Measurements from ENCODE around the gene CCNK.

CCNK gene

GRCh38 chr14:99505089-99505488 is 23.9 kb downstream of the CCNK start:
- Histone ChIP-seq H3K4me2 (ENCODE audit: insufficient read depth, low read length, poor library complexity, severe bottlenecking) (no peak overlapping the region), H3K36me3 (replicated peaks in 1 of 2; ENCODE audit: control insufficient read depth in 2 of 2, insufficient read depth in 2 of 2, low read length in 2 of 2) (peaks cover 54 to 100% of the 10 kb centered on the region in 2 donors), H3K23ac (ENCODE audit: low read depth, low read length, poor library complexity) (no peak overlapping the region), H3K4me3 (ENCODE audit: low read length in 2 of 2) (no peak overlapping the region), H3K79me1 (ENCODE audit: low read depth, low read length) (peaks cover 4% of the 10 kb centered on the region), H4K8ac (ENCODE audit: low read depth, low read length) (no peak overlapping the region), H3K14ac (ENCODE audit: low read length) (no peak overlapping the region), H3K4ac (ENCODE audit: low read length) (no peak overlapping the region), H3K27me3 (ENCODE audit: control insufficient read depth in 3 of 3, insufficient read depth in 3 of 3, low read depth in 1 of 3, low read length in 3 of 3) (no peaks in the 10 kb centered on the region), H2BK12ac (ENCODE audit: low read length) (no peak overlapping the region), H2BK120ac (ENCODE audit: low read depth, low read length) (no peak overlapping the region), H3K9ac (ENCODE audit: low read depth, low read length, poor library complexity) (no peak overlapping the region), H3K4me1 (ENCODE audit: control insufficient read depth in 2 of 2, insufficient read depth in 1 of 2, low read depth in 1 of 2, low read length in 2 of 2) (no peaks in the 10 kb centered on the region), H3K27ac (replicated peaks; ENCODE audit: low read length) (no peak overlapping the region), H3K18ac (ENCODE audit: low read length) (no peak overlapping the region), H2AFZ (ENCODE audit: low read length) (no peak overlapping the region), H3K9me3 (replicated peaks in 1 of 2; ENCODE audit: control insufficient read depth in 2 of 2, insufficient read depth in 1 of 2, low read depth in 1 of 2, low read length in 2 of 2) (no peaks in the 10 kb centered on the region), H4K91ac (ENCODE audit: low read depth, low read length, poor library complexity) (no peak overlapping the region), H2BK5ac (ENCODE audit: low read length) (no peak overlapping the region), H2AK5ac (ENCODE audit: low read depth, low read length) (no peak overlapping the region), H2BK15ac (ENCODE audit: low read length) (no peak overlapping the region)
- no peak for DNase-seq (ENCODE audit: low spot score)
- no CpG with 5 or more reads among the region's 5 CpGs for WGBS, 2 donors (ENCODE audit: extremely low coverage in 2 of 2, insufficient read length in 2 of 2, insufficient replicate concordance in 1 of 2)

DNA sequence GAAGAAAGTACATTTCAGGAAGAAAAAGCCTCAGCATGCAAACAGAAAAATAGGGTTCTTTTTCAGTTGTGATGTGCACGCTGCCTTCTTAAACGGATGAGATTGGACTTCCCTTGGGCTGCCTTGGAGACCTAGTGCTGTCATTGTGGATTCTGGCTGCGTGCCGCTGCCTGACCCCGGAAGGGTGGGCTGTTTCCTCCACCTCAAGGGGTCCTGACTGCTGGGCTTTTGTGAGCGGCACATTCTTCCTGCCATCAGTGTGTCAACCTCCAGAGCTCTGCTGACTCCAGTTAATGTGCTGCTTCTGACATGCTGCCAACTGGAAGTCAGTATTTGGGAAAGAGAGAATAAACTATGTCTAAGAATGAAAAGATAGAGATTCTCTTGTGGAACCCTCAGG is 25.1 kb downstream of the CCNK start:
- H3K36me3 ChIP-seq (replicated peaks in 1 of 2; ENCODE audit: control insufficient read depth in 2 of 2, insufficient read depth in 2 of 2, low read length in 2 of 2): peaks cover 50 to 95% of the 10 kb centered on the region in 2 donors
- H3K14ac ChIP-seq (ENCODE audit: low read length): no peak overlapping the region

GRCh38 chr14:99507860-99508640 is 26.8 kb downstream of the CCNK start:
- H2AFZ ChIP-seq (ENCODE audit: low read length): no peak overlapping the region
- WGBS, 2 donors (ENCODE audit: extremely low coverage in 2 of 2, insufficient read length in 2 of 2, insufficient replicate concordance in 1 of 2): no CpG with 5 or more reads among the region's 13 CpGs
- H3K36me3 ChIP-seq (replicated peaks in 1 of 2; ENCODE audit: control insufficient read depth in 2 of 2, insufficient read depth in 2 of 2, low read length in 2 of 2): peaks cover 49 to 95% of the 10 kb centered on the region in 2 donors
- H2BK120ac ChIP-seq (ENCODE audit: low read depth, low read length): no peak overlapping the region
- H3K14ac ChIP-seq (ENCODE audit: low read length): no peak overlapping the region
- H3K18ac ChIP-seq (ENCODE audit: low read length): peak overlapping the region; percentile 46
- peak overlapping the region; percentile 14 for H3K27ac ChIP-seq (replicated peaks; ENCODE audit: low read length)
- H2BK15ac ChIP-seq (ENCODE audit: low read length): no peak overlapping the region
- peaks cover 4% of the 10 kb centered on the region for H3K79me1 ChIP-seq (ENCODE audit: low read depth, low read length)
- H2BK5ac ChIP-seq (ENCODE audit: low read length): no peak overlapping the region
- H2AK5ac ChIP-seq (ENCODE audit: low read depth, low read length): no peak overlapping the region
- H3K23ac ChIP-seq (ENCODE audit: low read depth, low read length, poor library complexity): no peak overlapping the region
- no peak overlapping the region for H3K4ac ChIP-seq (ENCODE audit: low read length)
- H3K4me2 ChIP-seq (ENCODE audit: insufficient read depth, low read length, poor library complexity, severe bottlenecking): no peak overlapping the region
- no peaks in the 10 kb centered on the region for H3K4me1 ChIP-seq (ENCODE audit: control insufficient read depth in 2 of 2, insufficient read depth in 1 of 2, low read depth in 1 of 2, low read length in 2 of 2)
- H3K9me3 ChIP-seq (replicated peaks in 1 of 2; ENCODE audit: control insufficient read depth in 2 of 2, insufficient read depth in 1 of 2, low read depth in 1 of 2, low read length in 2 of 2): no peaks in the 10 kb centered on the region
- no peak overlapping the region for H3K4me3 ChIP-seq (ENCODE audit: low read length in 2 of 2)
- H3K27me3 ChIP-seq (ENCODE audit: control insufficient read depth in 3 of 3, insufficient read depth in 3 of 3, low read depth in 1 of 3, low read length in 3 of 3): no peaks in the 10 kb centered on the region
- peak overlapping the region; percentile 53 for H2BK12ac ChIP-seq (ENCODE audit: low read length)
- no peak for DNase-seq (ENCODE audit: low spot score)
- no peak overlapping the region for H4K8ac ChIP-seq (ENCODE audit: low read depth, low read length)
- no peak overlapping the region for H3K9ac ChIP-seq (ENCODE audit: low read depth, low read length, poor library complexity)
- no peak overlapping the region for H4K91ac ChIP-seq (ENCODE audit: low read depth, low read length, poor library complexity)

More for the DNA sequence above, 25.1 kb downstream of the CCNK start:
- Histone ChIP-seq H3K27ac (replicated peaks; ENCODE audit: low read length) (no peak overlapping the region), H3K23ac (ENCODE audit: low read depth, low read length, poor library complexity) (no peak overlapping the region), H2BK120ac (ENCODE audit: low read depth, low read length) (no peak overlapping the region), H3K4me3 (ENCODE audit: low read length in 2 of 2) (no peak overlapping the region), H2BK15ac (ENCODE audit: low read length) (no peak overlapping the region), H2BK5ac (ENCODE audit: low read length) (no peak overlapping the region), H3K18ac (ENCODE audit: low read length) (no peak overlapping the region), H2AFZ (ENCODE audit: low read length) (no peak overlapping the region), H3K9me3 (replicated peaks in 1 of 2; ENCODE audit: control insufficient read depth in 2 of 2, insufficient read depth in 1 of 2, low read depth in 1 of 2, low read length in 2 of 2) (no peaks in the 10 kb centered on the region), H3K9ac (ENCODE audit: low read depth, low read length, poor library complexity) (no peak overlapping the region), H4K8ac (ENCODE audit: low read depth, low read length) (no peak overlapping the region), H2AK5ac (ENCODE audit: low read depth, low read length) (no peak overlapping the region), H3K79me1 (ENCODE audit: low read depth, low read length) (peaks cover 4% of the 10 kb centered on the region), H3K4ac (ENCODE audit: low read length) (no peak overlapping the region), H4K91ac (ENCODE audit: low read depth, low read length, poor library complexity) (no peak overlapping the region), H3K27me3 (ENCODE audit: control insufficient read depth in 3 of 3, insufficient read depth in 3 of 3, low read depth in 1 of 3, low read length in 3 of 3) (no peaks in the 10 kb centered on the region), H3K4me1 (ENCODE audit: control insufficient read depth in 2 of 2, insufficient read depth in 1 of 2, low read depth in 1 of 2, low read length in 2 of 2) (no peaks in the 10 kb centered on the region), H3K4me2 (ENCODE audit: insufficient read depth, low read length, poor library complexity, severe bottlenecking) (no peak overlapping the region), H2BK12ac (ENCODE audit: low read length) (no peak overlapping the region)
- no CpG with 5 or more reads among the region's 6 CpGs for WGBS, 2 donors (ENCODE audit: extremely low coverage in 2 of 2, insufficient read length in 2 of 2, insufficient replicate concordance in 1 of 2)
- DNase-seq (ENCODE audit: low spot score): no peak

DNA sequence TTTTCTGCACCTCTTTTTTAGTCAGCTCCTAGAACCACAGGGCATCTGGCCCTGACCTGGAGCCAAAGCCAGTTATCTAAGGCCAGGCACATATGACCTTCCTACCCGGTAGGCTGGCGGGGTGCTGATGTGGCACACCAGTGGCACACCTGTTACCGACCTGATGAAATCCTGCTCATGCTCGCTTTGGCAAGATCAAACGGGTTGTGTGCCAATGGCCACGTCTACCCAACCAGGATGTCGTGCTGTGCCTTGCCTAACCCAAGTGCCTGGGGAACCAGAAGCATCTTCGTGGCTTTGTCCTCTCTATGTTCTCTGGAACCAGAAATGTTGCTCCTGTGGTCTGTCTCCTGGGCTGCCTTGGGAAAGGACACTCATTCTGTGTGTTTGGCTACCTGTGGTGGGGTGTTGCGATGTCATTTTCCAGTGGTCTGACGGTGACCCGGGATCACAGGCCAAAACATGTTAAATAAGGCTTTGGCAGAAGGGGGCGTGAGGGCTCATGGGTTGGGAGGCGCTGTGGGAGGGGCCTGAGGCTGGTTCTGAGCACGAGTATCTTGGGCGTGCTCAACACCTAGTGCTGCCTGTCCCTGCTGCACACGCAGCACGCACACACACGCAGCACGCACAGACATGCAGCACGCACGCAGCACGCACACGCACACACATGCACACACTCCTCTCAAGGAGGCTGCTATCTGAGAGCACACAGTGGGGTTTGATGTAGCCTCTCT is 27.9 kb downstream of the CCNK start:
- no peak overlapping the region for H2BK15ac ChIP-seq (ENCODE audit: low read length)
- H3K4me2 ChIP-seq (ENCODE audit: insufficient read depth, low read length, poor library complexity, severe bottlenecking): no peak overlapping the region
- H3K18ac ChIP-seq (ENCODE audit: low read length): no peak overlapping the region
- no peak overlapping the region for H2BK120ac ChIP-seq (ENCODE audit: low read depth, low read length)
- H2AK5ac ChIP-seq (ENCODE audit: low read depth, low read length): no peak overlapping the region
- no peak overlapping the region for H2BK5ac ChIP-seq (ENCODE audit: low read length)
- no peak overlapping the region for H4K8ac ChIP-seq (ENCODE audit: low read depth, low read length)
- no peaks in the 10 kb centered on the region for H3K9me3 ChIP-seq (replicated peaks in 1 of 2; ENCODE audit: control insufficient read depth in 2 of 2, insufficient read depth in 1 of 2, low read depth in 1 of 2, low read length in 2 of 2)
- H3K4me1 ChIP-seq (ENCODE audit: control insufficient read depth in 2 of 2, insufficient read depth in 1 of 2, low read depth in 1 of 2, low read length in 2 of 2): no peaks in the 10 kb centered on the region
- H2BK12ac ChIP-seq (ENCODE audit: low read length): no peak overlapping the region
- H2AFZ ChIP-seq (ENCODE audit: low read length): no peak overlapping the region
- H3K9ac ChIP-seq (ENCODE audit: low read depth, low read length, poor library complexity): no peak overlapping the region
- peak overlapping the region; percentile 32 for H3K23ac ChIP-seq (ENCODE audit: low read depth, low read length, poor library complexity)
- no CpG with 5 or more reads among the region's 23 CpGs for WGBS, 2 donors (ENCODE audit: extremely low coverage in 2 of 2, insufficient read length in 2 of 2, insufficient replicate concordance in 1 of 2)
- H3K4ac ChIP-seq (ENCODE audit: low read length): no peak overlapping the region
- H4K91ac ChIP-seq (ENCODE audit: low read depth, low read length, poor library complexity): no peak overlapping the region
- no peaks in the 10 kb centered on the region for H3K27me3 ChIP-seq (ENCODE audit: control insufficient read depth in 3 of 3, insufficient read depth in 3 of 3, low read depth in 1 of 3, low read length in 3 of 3)
- H3K4me3 ChIP-seq (ENCODE audit: low read length in 2 of 2): peak overlapping the region in 1 of 2 donors; percentile 16
- DNase-seq (ENCODE audit: low spot score): no peak
- peaks cover 6% of the 10 kb centered on the region for H3K79me1 ChIP-seq (ENCODE audit: low read depth, low read length)
- H3K27ac ChIP-seq (replicated peaks; ENCODE audit: low read length): no peak overlapping the region
- H3K14ac ChIP-seq (ENCODE audit: low read length): no peak overlapping the region
- H3K36me3 ChIP-seq (replicated peaks in 1 of 2; ENCODE audit: control insufficient read depth in 2 of 2, insufficient read depth in 2 of 2, low read length in 2 of 2): peaks cover 46 to 95% of the 10 kb centered on the region in 2 donors

All from neuronal stem cell (in vitro differentiated cells).